Keratinocyte (primary cell): ENCODE results near the gene MAST2.

ENCODE experiments used
- EZH2 ChIP-seq: IDR thresholded peaks from one replicate; pipeline ENCODE4 v1.6.1; 2012; ENCODE audit warnings: inconsistent platforms, mild to moderate bottlenecking, low read length, moderate library complexity
- TF ChIP-seq, protein P1 (sequence below), 3 experiments: IDR thresholded peaks in 1 of 3; conservative IDR thresholded peaks in 1 of 3; optimal IDR thresholded peaks in 1 of 3; 2 replicates in 2 of 3; 3 replicates in 1 of 3; pipeline versions ENCODE3 to v1.5.1; 2011; ENCODE audit warnings: low read length in 3 of 3, mild to moderate bottlenecking in 3 of 3, moderate library complexity in 2 of 3, control low read depth in 1 of 3, inconsistent platforms in 1 of 3; ENCODE audit not compliant: insufficient read depth in 2 of 3; ENCODE audit errors: extremely low read depth in 1 of 3

DNA sequence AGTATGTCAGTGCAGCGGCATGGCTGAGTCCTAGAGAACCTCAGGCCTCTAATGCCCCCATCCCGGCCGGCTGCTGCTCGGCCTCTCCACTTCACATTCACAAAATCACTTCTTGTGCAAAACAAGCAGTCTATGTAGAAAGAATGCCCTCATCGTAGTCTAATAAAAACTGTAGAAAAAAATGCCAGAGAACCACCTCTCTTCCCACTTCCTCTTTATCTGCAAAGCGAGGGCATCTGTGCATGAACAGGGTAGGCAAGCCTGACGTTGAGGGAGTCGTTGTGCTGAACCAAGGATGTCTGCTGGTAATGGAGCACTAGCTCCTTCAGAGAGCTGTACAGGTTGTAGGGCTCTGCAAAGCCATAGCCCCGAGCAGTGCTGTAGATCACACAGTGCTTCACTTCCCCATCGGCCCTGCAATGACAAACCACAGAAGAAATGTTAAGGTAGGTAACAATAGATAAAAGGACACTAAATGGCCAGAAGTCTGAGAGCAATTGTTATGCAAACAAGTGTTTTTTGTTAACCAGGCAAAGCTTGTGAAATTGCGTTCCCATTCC, 240.1 kb downstream of the MAST2 start:
- TF ChIP-seq, protein P1, sequence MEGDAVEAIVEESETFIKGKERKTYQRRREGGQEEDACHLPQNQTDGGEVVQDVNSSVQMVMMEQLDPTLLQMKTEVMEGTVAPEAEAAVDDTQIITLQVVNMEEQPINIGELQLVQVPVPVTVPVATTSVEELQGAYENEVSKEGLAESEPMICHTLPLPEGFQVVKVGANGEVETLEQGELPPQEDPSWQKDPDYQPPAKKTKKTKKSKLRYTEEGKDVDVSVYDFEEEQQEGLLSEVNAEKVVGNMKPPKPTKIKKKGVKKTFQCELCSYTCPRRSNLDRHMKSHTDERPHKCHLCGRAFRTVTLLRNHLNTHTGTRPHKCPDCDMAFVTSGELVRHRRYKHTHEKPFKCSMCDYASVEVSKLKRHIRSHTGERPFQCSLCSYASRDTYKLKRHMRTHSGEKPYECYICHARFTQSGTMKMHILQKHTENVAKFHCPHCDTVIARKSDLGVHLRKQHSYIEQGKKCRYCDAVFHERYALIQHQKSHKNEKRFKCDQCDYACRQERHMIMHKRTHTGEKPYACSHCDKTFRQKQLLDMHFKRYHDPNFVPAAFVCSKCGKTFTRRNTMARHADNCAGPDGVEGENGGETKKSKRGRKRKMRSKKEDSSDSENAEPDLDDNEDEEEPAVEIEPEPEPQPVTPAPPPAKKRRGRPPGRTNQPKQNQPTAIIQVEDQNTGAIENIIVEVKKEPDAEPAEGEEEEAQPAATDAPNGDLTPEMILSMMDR (optimal IDR thresholded peaks at IDR 0.05 in 1 of 3, IDR thresholded peaks at IDR 0.05 in 1 of 3, conservative IDR thresholded peaks at IDR 0.05 in 1 of 3; ENCODE audit: extremely low read depth in 1 of 3, insufficient read depth in 2 of 3, low read length in 3 of 3), result no peak
- no peak for TF ChIP-seq EZH2
